ENCODE results near the gene RPP21.

GRCh38 chr6:30326526-30327231 lies 18.3 kb upstream of the RPP21 start, which contains the start of gene TRIM39:
- TF ChIP-seq CTCF (tag by site-specific recombination; IDR thresholded peaks at IDR 0.05): peak; percentile 27; the same call in 1 of the 2 replicates
- TF ChIP-seq ZNF624 (tag by site-specific recombination; IDR thresholded peaks at IDR 0.05): no peak
- no peak for TF ChIP-seq TCF7L2 (IDR thresholded peaks at IDR 0.05; ENCODE audit: borderline replicate concordance, low read depth, low read length)
- no peak for TF ChIP-seq ZNF792 (tag by site-specific recombination; IDR thresholded peaks at IDR 0.05)
- TF ChIP-seq ZNF747 (tag by site-specific recombination; IDR thresholded peaks at IDR 0.05): no peak
- TF ChIP-seq BCL11B (tag by site-specific recombination; IDR thresholded peaks at IDR 0.05; ENCODE audit: low read depth): no peak
- TF ChIP-seq ZFP41 (tag by site-specific recombination; IDR thresholded peaks at IDR 0.05; ENCODE audit: borderline replicate concordance): no peak
